GM23338 (cell line): ENCODE results near the gene GPC6. TPM values are rescaled to one million over a fixed set of nuclear protein-coding genes. Genes with fewer than 3 reads are reported as not detected.

ENCODE experiments used
- ATAC-seq: fragments of 200-7000 bp; cut with Tn5 transposase; 3 replicates; pipeline ENCODE4 v1.9.1; 2020
- DNase-seq: peaks from one replicate; pipeline ENCODE4 v3.0.0-alpha.2; 2015; ENCODE audit warnings: low spot score
- H2AFZ ChIP-seq: fragments of 200-600 bp; sonication (generic); 2 replicates; pipeline ENCODE4 v1.8.0; 2016; ENCODE audit warnings: antibody characterized with exemption, mild to moderate bottlenecking, moderate library complexity
- H3F3A ChIP-seq: fragments of 200-600 bp; sonication (generic); replicated peaks from 2 replicates; pipeline ENCODE4 v1.8.0; 2017; ENCODE audit warnings: antibody characterized with exemption, mixed run types, low read depth
- H3K27ac ChIP-seq: fragments of 200-600 bp; sonication (generic); 2 replicates; pipeline ENCODE4 v1.6.1; 2016; ENCODE audit warnings: low read depth
- H3K27me3 ChIP-seq: fragments of 200-600 bp; sonication (generic); 2 replicates; pipeline ENCODE4 v1.8.0; 2016; ENCODE audit warnings: mild to moderate bottlenecking, mixed run types, moderate library complexity; ENCODE audit not compliant: insufficient read depth
- H3K36me3 ChIP-seq: fragments of 200-600 bp; sonication (generic); 2 replicates; pipeline ENCODE4 v1.8.0; 2016; ENCODE audit warnings: mild to moderate bottlenecking; ENCODE audit not compliant: insufficient read depth
- H3K4me1 ChIP-seq: fragments of 200-600 bp; sonication (generic); 2 replicates; pipeline ENCODE4 v1.8.0; 2016; ENCODE audit warnings: mild to moderate bottlenecking, moderate library complexity; ENCODE audit not compliant: insufficient read depth
- H3K4me2 ChIP-seq: fragments of 200-600 bp; sonication (generic); 2 replicates; pipeline ENCODE4 v1.7.1; 2017; ENCODE audit warnings: mixed run types
- H3K4me3 ChIP-seq: fragments of 200-600 bp; sonication (generic); 2 replicates; pipeline ENCODE4 v1.6.1; 2016; ENCODE audit warnings: mixed run types
- H3K79me2 ChIP-seq: fragments of 200-600 bp; sonication (generic); replicated peaks from 2 replicates; pipeline ENCODE4 v1.8.0; 2017; ENCODE audit warnings: mild to moderate bottlenecking; ENCODE audit not compliant: insufficient read depth
- H3K9me2 ChIP-seq: fragments of 200-600 bp; sonication (generic); 2 replicates; pipeline ENCODE4 v1.8.0; 2017; ENCODE audit not compliant: insufficient read depth
- H4K20me1 ChIP-seq: fragments of 200-600 bp; sonication (generic); replicated peaks from 2 replicates; pipeline ENCODE4 v1.8.0; 2017; ENCODE audit warnings: mild to moderate bottlenecking; ENCODE audit not compliant: insufficient read depth
- H3K27ac Mint-ChIP-seq: 2 replicates; pipeline ENCODE4 v1.8.0; 2020; ENCODE audit warnings: inconsistent platforms, mild to moderate bottlenecking, moderate library complexity, mixed read lengths
- H3K27me3 Mint-ChIP-seq: 3 replicates; pipeline ENCODE4 v1.8.0; 2022; ENCODE audit warnings: low read depth, mild to moderate bottlenecking, moderate library complexity, mixed read lengths, inconsistent platforms; ENCODE audit not compliant: insufficient read depth, poor library complexity
- H3K36me3 Mint-ChIP-seq: 3 replicates; pipeline ENCODE4 v1.8.0; 2021; ENCODE audit warnings: low read depth, mild to moderate bottlenecking, inconsistent platforms, moderate library complexity, mixed read lengths
- H3K4me1 Mint-ChIP-seq: 3 replicates; pipeline ENCODE4 v1.8.0; 2020; ENCODE audit warnings: mild to moderate bottlenecking, inconsistent platforms, mixed read lengths
- H3K4me3 Mint-ChIP-seq: 3 replicates; pipeline ENCODE4 v1.8.0; 2021; ENCODE audit warnings: moderate library complexity, mild to moderate bottlenecking, inconsistent platforms, mixed read lengths
- H3K9me3 Mint-ChIP-seq: 3 replicates; pipeline ENCODE4 v1.8.0; 2020; ENCODE audit warnings: moderate library complexity, mild to moderate bottlenecking, inconsistent platforms, mixed read lengths
- CREB1 ChIP-seq: fragments of 250-450 bp; sonication (Bioruptor Pico); IDR thresholded peaks from 2 replicates; pipeline ENCODE4 v1.5.0; 2020; ENCODE audit warnings: low read depth, mild to moderate bottlenecking, moderate library complexity
- ETS1 ChIP-seq: IDR thresholded peaks from 2 replicates; pipeline ENCODE4 v1.6.1; 2016; ENCODE audit warnings: antibody characterized with exemption
- EZH2 ChIP-seq: fragments of 200-600 bp; sonication (generic); IDR thresholded peaks from one replicate; pipeline ENCODE4 v1.8.0; 2017; ENCODE audit warnings: antibody characterized with exemption, mild to moderate bottlenecking, low read depth; ENCODE audit not compliant: unreplicated experiment
- EZH2phosphoT487 ChIP-seq: fragments of 200-600 bp; sonication (generic); IDR thresholded peaks from one replicate; pipeline ENCODE4 v1.8.1; 2018; ENCODE audit warnings: antibody characterized with exemption; ENCODE audit not compliant: unreplicated experiment
- NANOG ChIP-seq: IDR thresholded peaks from 2 replicates; pipeline ENCODE4 v1.6.1; 2016; ENCODE audit warnings: antibody characterized with exemption, borderline replicate concordance
- POLR2AphosphoS5 ChIP-seq: IDR thresholded peaks from 2 replicates; pipeline ENCODE4 v1.6.1; 2016; ENCODE audit warnings: antibody characterized with exemption, low read depth
- STAT1 ChIP-seq: IDR thresholded peaks from one replicate; pipeline ENCODE4 v1.6.1; 2016; ENCODE audit warnings: antibody characterized with exemption; ENCODE audit not compliant: unreplicated experiment
- ZNF114 ChIP-seq: fragments of 250-450 bp; sonication (Bioruptor Pico); IDR thresholded peaks from 2 replicates; pipeline ENCODE4 v1.5.0; 2020; ENCODE audit warnings: mild to moderate bottlenecking, moderate library complexity
- ZNF331 ChIP-seq: fragments of 250-450 bp; sonication (Bioruptor Pico); IDR thresholded peaks from 2 replicates; pipeline ENCODE4 v1.5.0; 2020; ENCODE audit warnings: low read depth, mild to moderate bottlenecking, moderate library complexity
- polyA plus RNA-seq: library from polyadenylated mRNA; unstranded; fragments of >200 nt; fragmentation: Nextera tagmentation; extraction: Ambion mirVana; gene quantifications from 2 replicates; pipeline ENCODE4 v1.2.1, GENCODE V29; 2016
- total RNA-seq: library from RNA; depleted of rRNA; stranded (reverse); fragments of >200 nt; shearing (Covaris generic); gene quantifications from 2 replicates; pipeline ENCODE4 v1.2.3, GENCODE V29; 2014
- TF ChIP-seq, protein P1 (sequence below): fragments of 250-450 bp; sonication (Bioruptor Pico); IDR thresholded peaks from 2 replicates; pipeline ENCODE4 v1.5.0; 2020; ENCODE audit warnings: mild to moderate bottlenecking, moderate library complexity
- TF ChIP-seq, protein P2 (sequence below), 2 experiments: fragments of 200-600 bp in 1 of 2; sonication (generic) in 1 of 2; conservative IDR thresholded peaks; 2 replicates each; pipeline versions ENCODE4 v1.5.1 to v1.6.1; 2016 to 2017; ENCODE audit warnings: antibody characterized with exemption in 2 of 2, low read depth in 2 of 2, mild to moderate bottlenecking in 2 of 2, moderate library complexity in 1 of 2
- TF ChIP-seq, protein P3 (sequence below): IDR thresholded peaks from one replicate; pipeline ENCODE4 v1.6.1; 2018; ENCODE audit warnings: antibody characterized with exemption; ENCODE audit not compliant: unreplicated experiment

Gene GPC6
- total and polyA plus RNA-seq, 2 experiments from 2014 or later: 6.4 to 28.6 TPM

DNA sequence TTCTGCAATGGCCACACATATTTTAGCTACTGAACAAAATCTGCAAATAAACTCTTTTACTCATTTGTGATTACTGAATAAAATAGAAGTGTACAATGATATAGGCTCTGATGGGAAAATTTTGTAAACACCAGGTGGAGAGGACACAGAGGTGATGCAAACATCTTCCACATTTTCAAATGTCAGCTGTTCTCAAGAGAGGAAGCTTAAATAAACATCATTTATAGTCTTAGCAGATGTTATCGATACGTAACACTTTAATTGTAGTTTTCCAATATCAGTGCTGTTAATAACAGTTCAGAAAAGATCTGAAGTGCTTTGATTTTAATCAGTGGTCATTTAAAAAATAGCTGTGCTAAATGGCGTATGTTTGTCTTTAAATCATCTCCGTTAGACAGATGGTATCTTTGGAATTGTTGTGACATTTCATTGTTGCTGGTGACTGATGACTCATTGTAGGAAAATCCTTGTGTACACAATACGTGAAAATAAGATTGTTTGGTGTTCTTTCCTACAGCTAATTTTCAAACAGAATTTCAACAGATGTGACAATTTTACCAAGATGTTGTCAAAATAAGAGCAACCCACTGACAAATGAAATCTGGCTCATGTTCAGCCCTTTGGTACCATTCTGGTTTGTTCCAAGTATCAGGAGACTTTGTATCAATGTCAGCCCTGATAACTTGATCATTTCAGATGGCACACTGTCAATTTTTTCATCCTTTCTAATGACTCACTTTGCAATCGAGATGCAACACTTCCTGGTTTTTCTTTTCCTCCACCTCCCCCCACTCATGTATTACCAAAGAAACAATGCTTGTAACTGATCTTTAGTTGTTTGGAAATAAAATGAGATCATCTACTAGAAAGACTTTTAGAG lies 736.9 kb downstream of the GPC6 start (continued):
- TF ChIP-seq, protein P1, sequence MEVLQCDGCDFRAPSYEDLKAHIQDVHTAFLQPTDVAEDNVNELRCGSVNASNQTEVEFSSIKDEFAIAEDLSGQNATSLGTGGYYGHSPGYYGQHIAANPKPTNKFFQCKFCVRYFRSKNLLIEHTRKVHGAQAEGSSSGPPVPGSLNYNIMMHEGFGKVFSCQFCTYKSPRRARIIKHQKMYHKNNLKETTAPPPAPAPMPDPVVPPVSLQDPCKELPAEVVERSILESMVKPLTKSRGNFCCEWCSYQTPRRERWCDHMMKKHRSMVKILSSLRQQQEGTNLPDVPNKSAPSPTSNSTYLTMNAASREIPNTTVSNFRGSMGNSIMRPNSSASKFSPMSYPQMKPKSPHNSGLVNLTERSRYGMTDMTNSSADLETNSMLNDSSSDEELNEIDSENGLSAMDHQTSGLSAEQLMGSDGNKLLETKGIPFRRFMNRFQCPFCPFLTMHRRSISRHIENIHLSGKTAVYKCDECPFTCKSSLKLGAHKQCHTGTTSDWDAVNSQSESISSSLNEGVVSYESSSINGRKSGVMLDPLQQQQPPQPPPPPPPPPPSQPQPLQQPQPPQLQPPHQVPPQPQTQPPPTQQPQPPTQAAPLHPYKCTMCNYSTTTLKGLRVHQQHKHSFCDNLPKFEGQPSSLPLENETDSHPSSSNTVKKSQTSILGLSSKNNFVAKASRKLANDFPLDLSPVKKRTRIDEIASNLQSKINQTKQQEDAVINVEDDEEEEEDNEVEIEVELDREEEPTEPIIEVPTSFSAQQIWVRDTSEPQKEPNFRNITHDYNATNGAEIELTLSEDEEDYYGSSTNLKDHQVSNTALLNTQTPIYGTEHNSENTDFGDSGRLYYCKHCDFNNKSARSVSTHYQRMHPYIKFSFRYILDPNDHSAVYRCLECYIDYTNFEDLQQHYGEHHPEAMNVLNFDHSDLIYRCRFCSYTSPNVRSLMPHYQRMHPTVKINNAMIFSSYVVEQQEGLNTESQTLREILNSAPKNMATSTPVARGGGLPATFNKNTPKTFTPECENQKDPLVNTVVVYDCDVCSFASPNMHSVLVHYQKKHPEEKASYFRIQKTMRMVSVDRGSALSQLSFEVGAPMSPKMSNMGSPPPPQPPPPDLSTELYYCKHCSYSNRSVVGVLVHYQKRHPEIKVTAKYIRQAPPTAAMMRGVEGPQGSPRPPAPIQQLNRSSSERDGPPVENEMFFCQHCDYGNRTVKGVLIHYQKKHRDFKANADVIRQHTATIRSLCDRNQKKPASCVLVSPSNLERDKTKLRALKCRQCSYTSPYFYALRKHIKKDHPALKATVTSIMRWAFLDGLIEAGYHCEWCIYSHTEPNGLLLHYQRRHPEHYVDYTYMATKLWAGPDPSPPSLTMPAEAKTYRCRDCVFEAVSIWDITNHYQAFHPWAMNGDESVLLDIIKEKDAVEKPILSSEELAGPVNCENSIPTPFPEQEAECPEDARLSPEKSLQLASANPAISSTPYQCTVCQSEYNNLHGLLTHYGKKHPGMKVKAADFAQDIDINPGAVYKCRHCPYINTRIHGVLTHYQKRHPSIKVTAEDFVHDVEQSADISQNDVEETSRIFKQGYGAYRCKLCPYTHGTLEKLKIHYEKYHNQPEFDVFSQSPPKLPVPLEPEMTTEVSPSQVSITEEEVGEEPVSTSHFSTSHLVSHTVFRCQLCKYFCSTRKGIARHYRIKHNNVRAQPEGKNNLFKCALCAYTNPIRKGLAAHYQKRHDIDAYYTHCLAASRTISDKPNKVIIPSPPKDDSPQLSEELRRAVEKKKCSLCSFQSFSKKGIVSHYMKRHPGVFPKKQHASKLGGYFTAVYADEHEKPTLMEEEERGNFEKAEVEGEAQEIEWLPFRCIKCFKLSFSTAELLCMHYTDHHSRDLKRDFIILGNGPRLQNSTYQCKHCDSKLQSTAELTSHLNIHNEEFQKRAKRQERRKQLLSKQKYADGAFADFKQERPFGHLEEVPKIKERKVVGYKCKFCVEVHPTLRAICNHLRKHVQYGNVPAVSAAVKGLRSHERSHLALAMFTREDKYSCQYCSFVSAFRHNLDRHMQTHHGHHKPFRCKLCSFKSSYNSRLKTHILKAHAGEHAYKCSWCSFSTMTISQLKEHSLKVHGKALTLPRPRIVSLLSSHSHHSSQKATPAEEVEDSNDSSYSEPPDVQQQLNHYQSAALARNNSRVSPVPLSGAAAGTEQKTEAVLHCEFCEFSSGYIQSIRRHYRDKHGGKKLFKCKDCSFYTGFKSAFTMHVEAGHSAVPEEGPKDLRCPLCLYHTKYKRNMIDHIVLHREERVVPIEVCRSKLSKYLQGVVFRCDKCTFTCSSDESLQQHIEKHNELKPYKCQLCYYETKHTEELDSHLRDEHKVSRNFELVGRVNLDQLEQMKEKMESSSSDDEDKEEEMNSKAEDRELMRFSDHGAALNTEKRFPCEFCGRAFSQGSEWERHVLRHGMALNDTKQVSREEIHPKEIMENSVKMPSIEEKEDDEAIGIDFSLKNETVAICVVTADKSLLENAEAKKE (CRISPR knock-in tag): no peak
- no peak for TF ChIP-seq EZH2phosphoT487

DNA sequence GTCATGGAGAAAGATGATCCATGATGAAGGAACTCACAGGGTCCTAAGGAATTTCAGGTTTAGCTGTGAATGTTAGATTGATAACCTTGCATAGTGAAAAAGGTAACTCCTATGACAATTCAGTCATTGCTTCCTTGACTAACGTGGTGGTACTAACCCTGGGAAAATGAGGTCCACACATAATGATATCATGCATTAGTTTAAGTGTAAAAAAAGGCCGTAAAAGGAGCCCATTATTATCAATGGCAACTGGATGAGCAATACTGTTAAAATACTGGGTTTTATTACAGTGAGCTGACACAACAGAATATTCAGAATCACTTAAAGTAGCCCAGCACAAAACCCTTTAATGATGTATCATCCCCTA lies 737.5 kb downstream of the GPC6 start:
- no peaks in the 10 kb centered on the region for H3K27me3 ChIP-seq
- no peak overlapping the region for H3K27ac Mint-ChIP-seq
- no peak overlapping the region for H2AFZ ChIP-seq
- no peaks in the 10 kb centered on the region for H4K20me1 ChIP-seq
- H3K27me3 Mint-ChIP-seq: no peaks in the 10 kb centered on the region
- peaks cover 12% of the 10 kb centered on the region; the same call in 1 of the 2 replicates for H3K4me1 ChIP-seq
- no peaks in the 10 kb centered on the region for H3K36me3 ChIP-seq
- H3K4me3 Mint-ChIP-seq: no peak overlapping the region
- no peaks in the 10 kb centered on the region for H3F3A ChIP-seq
- no peaks in the 10 kb centered on the region for H3K9me3 Mint-ChIP-seq
- no peaks in the 10 kb centered on the region for H3K79me2 ChIP-seq
- H3K27ac ChIP-seq: no peak overlapping the region
- H3K9me2 ChIP-seq: no peaks in the 10 kb centered on the region; the same call in 1 of the 2 replicates
- peaks cover 3% of the 10 kb centered on the region; the same call in 1 of the 3 replicates for H3K36me3 Mint-ChIP-seq
- peaks cover 17% of the 10 kb centered on the region for H3K4me1 Mint-ChIP-seq
- ATAC-seq (no peak), DNase-seq (no peak)
- 0 out of 2 replicates have a peak overlapping the region, but pooled peaks have one; percentile 7 for H3K4me2 ChIP-seq
- H3K4me3 ChIP-seq: no peak overlapping the region
- TF ChIP-seq STAT1 (no peak), ETS1 (no peak), POLR2AphosphoS5 (no peak), NANOG (no peak), CREB1 (CRISPR knock-in tag) (no peak), ZNF331 (CRISPR knock-in tag) (no peak), EZH2 (no peak), ZNF114 (CRISPR knock-in tag) (no peak)
- TF ChIP-seq, protein P2, sequence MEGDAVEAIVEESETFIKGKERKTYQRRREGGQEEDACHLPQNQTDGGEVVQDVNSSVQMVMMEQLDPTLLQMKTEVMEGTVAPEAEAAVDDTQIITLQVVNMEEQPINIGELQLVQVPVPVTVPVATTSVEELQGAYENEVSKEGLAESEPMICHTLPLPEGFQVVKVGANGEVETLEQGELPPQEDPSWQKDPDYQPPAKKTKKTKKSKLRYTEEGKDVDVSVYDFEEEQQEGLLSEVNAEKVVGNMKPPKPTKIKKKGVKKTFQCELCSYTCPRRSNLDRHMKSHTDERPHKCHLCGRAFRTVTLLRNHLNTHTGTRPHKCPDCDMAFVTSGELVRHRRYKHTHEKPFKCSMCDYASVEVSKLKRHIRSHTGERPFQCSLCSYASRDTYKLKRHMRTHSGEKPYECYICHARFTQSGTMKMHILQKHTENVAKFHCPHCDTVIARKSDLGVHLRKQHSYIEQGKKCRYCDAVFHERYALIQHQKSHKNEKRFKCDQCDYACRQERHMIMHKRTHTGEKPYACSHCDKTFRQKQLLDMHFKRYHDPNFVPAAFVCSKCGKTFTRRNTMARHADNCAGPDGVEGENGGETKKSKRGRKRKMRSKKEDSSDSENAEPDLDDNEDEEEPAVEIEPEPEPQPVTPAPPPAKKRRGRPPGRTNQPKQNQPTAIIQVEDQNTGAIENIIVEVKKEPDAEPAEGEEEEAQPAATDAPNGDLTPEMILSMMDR (conservative IDR thresholded peaks at IDR 0.05; ENCODE audit: low read depth in 2 of 2): no peak
- TF ChIP-seq, protein P3, sequence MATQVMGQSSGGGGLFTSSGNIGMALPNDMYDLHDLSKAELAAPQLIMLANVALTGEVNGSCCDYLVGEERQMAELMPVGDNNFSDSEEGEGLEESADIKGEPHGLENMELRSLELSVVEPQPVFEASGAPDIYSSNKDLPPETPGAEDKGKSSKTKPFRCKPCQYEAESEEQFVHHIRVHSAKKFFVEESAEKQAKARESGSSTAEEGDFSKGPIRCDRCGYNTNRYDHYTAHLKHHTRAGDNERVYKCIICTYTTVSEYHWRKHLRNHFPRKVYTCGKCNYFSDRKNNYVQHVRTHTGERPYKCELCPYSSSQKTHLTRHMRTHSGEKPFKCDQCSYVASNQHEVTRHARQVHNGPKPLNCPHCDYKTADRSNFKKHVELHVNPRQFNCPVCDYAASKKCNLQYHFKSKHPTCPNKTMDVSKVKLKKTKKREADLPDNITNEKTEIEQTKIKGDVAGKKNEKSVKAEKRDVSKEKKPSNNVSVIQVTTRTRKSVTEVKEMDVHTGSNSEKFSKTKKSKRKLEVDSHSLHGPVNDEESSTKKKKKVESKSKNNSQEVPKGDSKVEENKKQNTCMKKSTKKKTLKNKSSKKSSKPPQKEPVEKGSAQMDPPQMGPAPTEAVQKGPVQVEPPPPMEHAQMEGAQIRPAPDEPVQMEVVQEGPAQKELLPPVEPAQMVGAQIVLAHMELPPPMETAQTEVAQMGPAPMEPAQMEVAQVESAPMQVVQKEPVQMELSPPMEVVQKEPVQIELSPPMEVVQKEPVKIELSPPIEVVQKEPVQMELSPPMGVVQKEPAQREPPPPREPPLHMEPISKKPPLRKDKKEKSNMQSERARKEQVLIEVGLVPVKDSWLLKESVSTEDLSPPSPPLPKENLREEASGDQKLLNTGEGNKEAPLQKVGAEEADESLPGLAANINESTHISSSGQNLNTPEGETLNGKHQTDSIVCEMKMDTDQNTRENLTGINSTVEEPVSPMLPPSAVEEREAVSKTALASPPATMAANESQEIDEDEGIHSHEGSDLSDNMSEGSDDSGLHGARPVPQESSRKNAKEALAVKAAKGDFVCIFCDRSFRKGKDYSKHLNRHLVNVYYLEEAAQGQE: no peak
